Calu3 (cell line): ENCODE data around the gene CEMIP2. TPM values are rescaled to one million over a fixed set of nuclear protein-coding genes. Genes with fewer than 3 reads are reported as not detected.

Experiments used
- BruUV-seq: library from RNA; stranded (reverse); fragments of 400-500 nt; replicated peaks from 2 replicates; lab custom pipeline; 2021; lab: Mats Ljungman, UMichigan
- CTCF ChIA-PET: fragments of 300-600 bp; sonication (Branson Sonifier 250); formaldehyde crosslinking; loops from one replicate; lab custom pipeline; 2022; ENCODE audit warnings: antibody characterized with exemption; lab: Charles Lee
- DNase-seq: peaks from one replicate; pipeline ENCODE4 v3.0.0; 2022
- H3K27ac Mint-ChIP-seq: one replicate; pipeline ENCODE4 v1.8.0; 2022; ENCODE audit warnings: mixed read lengths; ENCODE audit not compliant: unreplicated experiment
- H3K27me3 Mint-ChIP-seq: one replicate; pipeline ENCODE4 v1.8.0; 2022; ENCODE audit warnings: mixed read lengths; ENCODE audit not compliant: unreplicated experiment
- H3K36me3 Mint-ChIP-seq: one replicate; pipeline ENCODE4 v1.8.0; 2022; ENCODE audit warnings: mild to moderate bottlenecking, moderate library complexity, mixed read lengths; ENCODE audit not compliant: insufficient read depth, unreplicated experiment
- H3K4me1 Mint-ChIP-seq: one replicate; pipeline ENCODE4 v1.8.0; 2022; ENCODE audit warnings: mild to moderate bottlenecking, low read depth, mixed read lengths; ENCODE audit not compliant: unreplicated experiment
- H3K4me3 Mint-ChIP-seq: one replicate; pipeline ENCODE4 v1.8.0; 2022; ENCODE audit warnings: mild to moderate bottlenecking, low read depth, moderate library complexity, mixed read lengths; ENCODE audit not compliant: unreplicated experiment
- H3K9me3 Mint-ChIP-seq: one replicate; pipeline ENCODE4 v1.8.0; 2022; ENCODE audit warnings: low read depth, mixed read lengths; ENCODE audit not compliant: unreplicated experiment
- intact Hi-C: fragments of 100-400 bp; cut with micrococcal nuclease; formaldehyde crosslinking; loops from one replicate; pipeline ENCODE4 v1.10.0; 2022; ENCODE audit not compliant: unreplicated experiment
- total RNA-seq: library from RNA; stranded (reverse); gene quantifications from 2 replicates; pipeline ENCODE4 v1.2.3, GENCODE V29; 2022
- TF ChIP-seq, protein P1 (sequence below): fragments of 200-600 bp; IDR thresholded peaks from one replicate; pipeline ENCODE4 v1.8.0; 2022; ENCODE audit warnings: antibody characterized with exemption; ENCODE audit not compliant: unreplicated experiment

Gene CEMIP2
- total RNA-seq, 1 experiment from 2014 or later, result 122 TPM

DNA sequence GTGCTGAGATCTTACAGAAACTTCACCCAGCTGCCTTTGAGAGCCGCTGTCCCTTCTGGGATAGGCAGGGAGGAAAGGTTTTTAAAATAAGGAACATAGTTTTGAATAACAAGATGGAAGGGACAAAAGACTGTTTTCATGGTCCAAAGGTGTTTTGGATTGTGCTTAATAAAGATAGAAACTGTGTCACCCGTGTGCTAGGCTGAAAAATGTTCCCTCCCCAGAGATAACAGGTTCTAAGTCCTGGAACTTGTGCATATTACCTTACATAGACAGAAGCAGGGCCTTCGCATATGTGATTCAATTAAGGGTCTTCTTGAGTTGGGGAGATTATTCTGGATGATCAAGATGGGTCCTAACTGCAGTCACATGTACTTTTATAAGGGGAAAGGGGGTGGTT is 1.9 kb upstream of the CEMIP2 start:
- CTCF ChIA-PET, result interaction anchor here (0.6 to 1.3 kb wide), 5 partner anchors 37 to 1208 kb away, joined by 3 to 6 read pairs (median 3); no protein-coding TSS in a partner anchor

DNA sequence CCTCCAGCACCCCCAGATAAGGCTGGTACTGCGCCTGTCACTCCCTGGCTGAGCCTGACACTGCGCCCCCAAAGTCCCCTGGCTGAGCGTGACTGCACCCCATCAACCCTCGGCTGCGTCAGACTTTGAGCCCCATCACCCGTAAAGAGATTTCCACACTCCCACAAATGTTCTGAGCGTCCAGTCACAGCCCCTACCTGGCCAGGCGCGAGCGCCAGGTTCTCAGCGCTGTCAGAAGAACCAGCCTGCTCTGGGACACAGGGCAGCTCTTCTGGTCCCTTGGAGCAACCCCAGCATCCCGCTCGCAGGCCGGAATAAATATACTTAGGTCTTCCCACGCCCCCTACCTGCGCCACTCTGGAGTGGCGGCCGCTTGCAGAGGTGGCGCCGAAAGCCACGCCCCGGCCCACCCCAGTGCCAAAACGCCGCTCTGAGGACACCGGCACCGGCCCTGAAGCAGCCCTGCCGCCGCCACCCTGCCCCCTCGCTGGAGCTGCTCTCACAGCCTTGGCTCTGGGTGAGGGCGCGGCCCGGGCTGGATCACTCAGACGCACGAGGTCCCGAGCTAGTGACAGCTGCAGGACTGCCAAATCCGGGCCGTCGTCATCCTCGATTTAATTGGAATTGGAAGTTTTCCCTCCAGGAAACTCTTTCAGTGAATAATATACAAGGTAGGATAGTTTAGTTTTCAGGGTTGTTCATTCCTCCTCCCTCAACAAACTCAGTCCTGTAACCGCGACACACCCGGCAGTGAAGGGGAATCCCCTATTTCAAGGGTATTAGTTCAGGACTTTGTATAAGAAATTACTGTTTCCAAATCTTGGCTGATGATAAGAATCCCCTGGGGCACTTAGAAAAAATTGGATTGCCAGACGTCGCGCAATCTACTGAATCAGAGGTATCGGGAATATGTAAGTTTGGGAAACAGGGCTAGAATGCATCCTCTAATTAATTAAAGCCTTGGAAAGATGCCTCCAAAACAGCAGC is 1.2 kb upstream of the CEMIP2 start:
- peaks cover 51% of the 10 kb centered on the region for H3K36me3 Mint-ChIP-seq
- peak overlapping the region; percentile 68 for H3K27ac Mint-ChIP-seq
- peak; percentile 88 for DNase-seq
- H3K27me3 Mint-ChIP-seq, result no peaks in the 10 kb centered on the region
- no peaks in the 10 kb centered on the region for H3K9me3 Mint-ChIP-seq
- no TSS peak for BruUV-seq
- intact Hi-C loops, result loop anchor here (5.0 to 10.0 kb wide), 2 partner anchors 167 to 485 kb away; no protein-coding TSS in a partner anchor
- TF ChIP-seq, protein P1, sequence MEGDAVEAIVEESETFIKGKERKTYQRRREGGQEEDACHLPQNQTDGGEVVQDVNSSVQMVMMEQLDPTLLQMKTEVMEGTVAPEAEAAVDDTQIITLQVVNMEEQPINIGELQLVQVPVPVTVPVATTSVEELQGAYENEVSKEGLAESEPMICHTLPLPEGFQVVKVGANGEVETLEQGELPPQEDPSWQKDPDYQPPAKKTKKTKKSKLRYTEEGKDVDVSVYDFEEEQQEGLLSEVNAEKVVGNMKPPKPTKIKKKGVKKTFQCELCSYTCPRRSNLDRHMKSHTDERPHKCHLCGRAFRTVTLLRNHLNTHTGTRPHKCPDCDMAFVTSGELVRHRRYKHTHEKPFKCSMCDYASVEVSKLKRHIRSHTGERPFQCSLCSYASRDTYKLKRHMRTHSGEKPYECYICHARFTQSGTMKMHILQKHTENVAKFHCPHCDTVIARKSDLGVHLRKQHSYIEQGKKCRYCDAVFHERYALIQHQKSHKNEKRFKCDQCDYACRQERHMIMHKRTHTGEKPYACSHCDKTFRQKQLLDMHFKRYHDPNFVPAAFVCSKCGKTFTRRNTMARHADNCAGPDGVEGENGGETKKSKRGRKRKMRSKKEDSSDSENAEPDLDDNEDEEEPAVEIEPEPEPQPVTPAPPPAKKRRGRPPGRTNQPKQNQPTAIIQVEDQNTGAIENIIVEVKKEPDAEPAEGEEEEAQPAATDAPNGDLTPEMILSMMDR, result no peak
- CTCF ChIA-PET, result interaction anchor here (0.6 to 1.4 kb wide), 12 partner anchors 9 to 1207 kb away, joined by 3 to 6 read pairs (median 4); no protein-coding TSS in a partner anchor
- peaks cover 19% of the 10 kb centered on the region for H3K4me1 Mint-ChIP-seq
- H3K4me3 Mint-ChIP-seq, result peak overlapping the region; percentile 97

More for the DNA sequence above, 1.9 kb upstream of the CEMIP2 start:
- Mint-ChIP-seq H3K4me1 (peaks cover 18% of the 10 kb centered on the region), H3K27ac (peak overlapping the region; percentile 68), H3K4me3 (peak overlapping the region; percentile 97), H3K27me3 (no peaks in the 10 kb centered on the region), H3K36me3 (peaks cover 44% of the 10 kb centered on the region), H3K9me3 (no peaks in the 10 kb centered on the region)
- intact Hi-C loops, result no loop called here
- DNase-seq, result no peak
- no TSS peak for BruUV-seq
- TF ChIP-seq, protein P1, result no peak

DNA sequence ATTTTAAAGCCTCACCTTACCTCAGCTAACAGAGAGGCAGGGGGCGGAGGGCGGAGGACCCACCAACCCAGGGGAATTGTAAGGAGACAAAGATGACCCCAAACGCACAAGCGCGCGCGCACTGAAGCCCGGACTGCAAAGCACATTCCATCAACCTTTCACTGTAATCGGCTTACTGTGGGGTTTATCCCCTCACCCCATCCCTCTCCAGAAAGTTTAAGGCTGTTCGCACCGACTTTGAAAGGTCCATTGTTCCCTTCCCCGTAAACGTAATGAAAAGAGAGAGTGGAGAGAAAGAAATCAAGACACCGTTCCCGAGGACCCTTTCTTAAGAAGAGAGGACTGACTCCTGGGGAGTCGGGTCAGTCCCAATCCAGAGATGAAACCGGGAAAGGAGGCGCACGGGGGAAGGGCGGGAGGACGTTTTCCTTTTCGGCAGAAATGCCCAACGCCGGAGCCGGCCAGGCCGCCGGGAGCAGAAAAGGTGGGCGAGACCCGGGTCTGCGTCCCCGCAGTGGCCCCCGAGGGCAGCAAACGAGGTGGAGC is 464 bp downstream of the CEMIP2 start:
- BruUV-seq, result no TSS peak

More for the DNA sequence above, 464 bp downstream of the CEMIP2 start:
- no peaks in the 10 kb centered on the region for H3K27me3 Mint-ChIP-seq
- TF ChIP-seq, protein P1, result no peak
- no peak for DNase-seq
- H3K36me3 Mint-ChIP-seq, result peaks cover 57% of the 10 kb centered on the region
- H3K4me3 Mint-ChIP-seq, result peak overlapping the region; percentile 97
- no peaks in the 10 kb centered on the region for H3K9me3 Mint-ChIP-seq
- peaks cover 19% of the 10 kb centered on the region for H3K4me1 Mint-ChIP-seq
- CTCF ChIA-PET, result interaction anchor here (0.7 to 1.4 kb wide), 2 partner anchors 25 to 328 kb away, joined by 3 to 4 read pairs; no protein-coding TSS in a partner anchor
- H3K27ac Mint-ChIP-seq, result peak overlapping the region; percentile 94
- intact Hi-C loops, result loop anchor here (5.0 to 10.0 kb wide), 2 partner anchors 166 to 483 kb away; no protein-coding TSS in a partner anchor
